ENCODE measurements around the gene OSGEPL1. TPM values are rescaled to one million over a fixed set of nuclear protein-coding genes. Genes with fewer than 3 reads are reported as not detected.

Gene OSGEPL1
- polyA plus RNA-seq, 3 donors = 2.1 to 2.9 (median 2.6) TPM

DNA sequence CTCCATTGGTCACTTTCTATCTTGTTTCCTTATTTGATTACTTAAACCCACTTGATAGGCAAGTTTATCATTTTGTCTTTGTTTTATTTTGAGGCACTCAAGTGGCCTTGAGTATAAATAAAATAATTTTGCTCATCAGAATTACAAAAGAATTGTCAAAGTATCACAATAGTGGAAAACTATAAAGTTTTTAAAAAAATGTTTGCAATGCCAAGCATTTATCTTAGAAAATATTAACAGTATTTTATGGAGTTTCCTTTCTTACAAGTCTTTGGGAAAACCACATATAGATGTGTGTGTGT is 36.4 kb upstream of the OSGEPL1 start:
- H3K79me2 ChIP-seq (ENCODE audit: insufficient read depth, low read length) = no peaks in the 10 kb centered on the region
- no peak overlapping the region for H2AFZ ChIP-seq (ENCODE audit: insufficient read depth, low read depth, low read length, poor library complexity, severe bottlenecking)
- peaks cover 0 to 2% (median 0%) of the 10 kb centered on the region in 7 donors for H3K9me3 Mint-ChIP-seq
- H3K4me1 Mint-ChIP-seq = peaks cover 7% of the 10 kb centered on the region
- no peaks in the 10 kb centered on the region for H3K27me3 ChIP-seq (ENCODE audit: control insufficient read depth in 2 of 2, insufficient read depth in 2 of 2, low read length in 2 of 2)
- H3K4me1 ChIP-seq (ENCODE audit: control insufficient read depth in 1 of 2, insufficient read depth in 2 of 2, low read length in 2 of 2) = no peaks in the 10 kb centered on the region
- H3K4me3 ChIP-seq (replicated peaks in 1 of 3; ENCODE audit: low read depth in 2 of 3, low read length in 3 of 3) = no peak overlapping the region
- no peaks in the 10 kb centered on the region for H4K20me1 ChIP-seq (ENCODE audit: insufficient read depth, low read length)
- H3K4me2 ChIP-seq (replicated peaks; ENCODE audit: extremely low read depth, low read length, poor library complexity, severe bottlenecking) = no peak overlapping the region
- H3K9me3 ChIP-seq (replicated peaks in 1 of 2; ENCODE audit: control insufficient read depth in 1 of 2, insufficient read depth in 1 of 2, low read length in 2 of 2) = no peaks in the 10 kb centered on the region
- intact Hi-C loops (cut with micrococcal nuclease) = no loop called here
- peaks cover 30% of the 10 kb centered on the region in 2 donors for H3K36me3 Mint-ChIP-seq
- H3K36me3 ChIP-seq (replicated peaks in 1 of 2; ENCODE audit: control insufficient read depth in 1 of 2, insufficient read depth in 2 of 2, low read length in 2 of 2) = peaks cover 33 to 59% of the 10 kb centered on the region in 2 donors
- no peak overlapping the region for H3K27ac Mint-ChIP-seq
- no peaks in the 10 kb centered on the region for H3K27me3 Mint-ChIP-seq (ENCODE audit: low read depth in 3 of 3)
- no peak overlapping the region for H3K4me3 Mint-ChIP-seq
- TF ChIP-seq, protein P1, sequence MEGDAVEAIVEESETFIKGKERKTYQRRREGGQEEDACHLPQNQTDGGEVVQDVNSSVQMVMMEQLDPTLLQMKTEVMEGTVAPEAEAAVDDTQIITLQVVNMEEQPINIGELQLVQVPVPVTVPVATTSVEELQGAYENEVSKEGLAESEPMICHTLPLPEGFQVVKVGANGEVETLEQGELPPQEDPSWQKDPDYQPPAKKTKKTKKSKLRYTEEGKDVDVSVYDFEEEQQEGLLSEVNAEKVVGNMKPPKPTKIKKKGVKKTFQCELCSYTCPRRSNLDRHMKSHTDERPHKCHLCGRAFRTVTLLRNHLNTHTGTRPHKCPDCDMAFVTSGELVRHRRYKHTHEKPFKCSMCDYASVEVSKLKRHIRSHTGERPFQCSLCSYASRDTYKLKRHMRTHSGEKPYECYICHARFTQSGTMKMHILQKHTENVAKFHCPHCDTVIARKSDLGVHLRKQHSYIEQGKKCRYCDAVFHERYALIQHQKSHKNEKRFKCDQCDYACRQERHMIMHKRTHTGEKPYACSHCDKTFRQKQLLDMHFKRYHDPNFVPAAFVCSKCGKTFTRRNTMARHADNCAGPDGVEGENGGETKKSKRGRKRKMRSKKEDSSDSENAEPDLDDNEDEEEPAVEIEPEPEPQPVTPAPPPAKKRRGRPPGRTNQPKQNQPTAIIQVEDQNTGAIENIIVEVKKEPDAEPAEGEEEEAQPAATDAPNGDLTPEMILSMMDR (IDR thresholded peaks at IDR 0.05) = peak; percentile 24
- H3K27ac ChIP-seq (ENCODE audit: low read depth in 1 of 2, low read length in 2 of 2) = no peak overlapping the region
- no peak overlapping the region for H3K9ac ChIP-seq (ENCODE audit: insufficient read depth, low read length, poor library complexity, severe bottlenecking)
- DNase-seq = no peak

DNA sequence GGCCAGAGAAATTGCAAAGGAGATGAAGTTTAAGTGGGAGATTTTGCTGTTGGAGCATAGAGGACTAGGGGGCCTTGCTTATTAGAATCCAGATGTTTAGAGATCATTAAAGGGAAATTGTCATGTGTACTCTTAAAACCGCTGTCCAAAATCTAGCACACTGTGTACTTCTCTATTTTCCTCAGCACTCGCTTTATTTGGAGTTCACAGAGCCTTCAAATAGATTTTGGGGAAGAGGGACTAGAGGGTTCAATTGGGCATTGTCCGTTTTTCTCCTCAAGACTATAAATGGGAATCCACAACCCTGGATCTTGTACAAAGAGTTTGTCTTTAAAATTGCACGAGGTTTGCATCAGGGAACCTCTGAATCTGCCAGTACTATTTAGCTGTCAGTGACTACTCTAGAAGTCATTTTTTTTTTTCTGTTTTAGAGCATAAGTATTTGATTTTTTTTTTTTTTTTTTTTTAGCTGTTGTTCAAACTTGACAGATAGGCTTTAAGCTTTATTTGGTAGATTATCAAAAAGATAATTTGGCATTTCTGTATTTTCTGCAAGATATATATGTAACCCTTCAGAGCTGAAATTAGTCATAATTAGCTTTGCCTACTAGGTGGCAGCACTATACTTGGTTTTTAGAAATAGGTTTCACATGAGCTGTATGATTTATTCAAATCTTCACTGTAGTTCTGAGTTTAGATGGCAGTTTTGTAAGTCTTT is 35.9 kb upstream of the OSGEPL1 start:
- no CpG with 5 or more reads among the region's 4 CpGs for WGBS (ENCODE audit: insufficient coverage)
- no peak overlapping the region for H3K4me3 Mint-ChIP-seq
- no peak overlapping the region for H3K4me3 ChIP-seq (replicated peaks in 1 of 3; ENCODE audit: low read depth in 2 of 3, low read length in 3 of 3)
- H2AFZ ChIP-seq (ENCODE audit: insufficient read depth, low read depth, low read length, poor library complexity, severe bottlenecking) = no peak overlapping the region
- DNase-seq = peak in 1 of 3 donors; percentile 24
- TF ChIP-seq, protein P1 (IDR thresholded peaks at IDR 0.05) = peak; percentile 42
- no peaks in the 10 kb centered on the region for H3K4me1 ChIP-seq (ENCODE audit: control insufficient read depth in 1 of 2, insufficient read depth in 2 of 2, low read length in 2 of 2)
- no peaks in the 10 kb centered on the region for H3K79me2 ChIP-seq (ENCODE audit: insufficient read depth, low read length)
- no peaks in the 10 kb centered on the region for H4K20me1 ChIP-seq (ENCODE audit: insufficient read depth, low read length)
- no peaks in the 10 kb centered on the region for H3K27me3 ChIP-seq (ENCODE audit: control insufficient read depth in 2 of 2, insufficient read depth in 2 of 2, low read length in 2 of 2)
- H3K27ac Mint-ChIP-seq = no peak overlapping the region
- H3K9ac ChIP-seq (ENCODE audit: insufficient read depth, low read length, poor library complexity, severe bottlenecking) = peak overlapping the region; percentile 1
- no peaks in the 10 kb centered on the region for H3K27me3 Mint-ChIP-seq (ENCODE audit: low read depth in 3 of 3)
- H3K9me3 Mint-ChIP-seq = peaks cover 0 to 2% (median 0%) of the 10 kb centered on the region in 7 donors
- H3K4me2 ChIP-seq (replicated peaks; ENCODE audit: extremely low read depth, low read length, poor library complexity, severe bottlenecking) = no peak overlapping the region
- H3K36me3 ChIP-seq (replicated peaks in 1 of 2; ENCODE audit: control insufficient read depth in 1 of 2, insufficient read depth in 2 of 2, low read length in 2 of 2) = peaks cover 38 to 63% of the 10 kb centered on the region in 2 donors
- intact Hi-C loops (cut with micrococcal nuclease) = no loop called here
- peaks cover 30 to 34% of the 10 kb centered on the region in 2 donors for H3K36me3 Mint-ChIP-seq
- H3K27ac ChIP-seq (ENCODE audit: low read depth in 1 of 2, low read length in 2 of 2) = peak overlapping the region in 1 of 2 donors; percentile 14
- no peaks in the 10 kb centered on the region for H3K9me3 ChIP-seq (replicated peaks in 1 of 2; ENCODE audit: control insufficient read depth in 1 of 2, insufficient read depth in 1 of 2, low read length in 2 of 2)
- H3K4me1 Mint-ChIP-seq = peaks cover 7% of the 10 kb centered on the region
